ENCODE results near the gene SLC39A9.

- TF ChIP-seq CTCF (IDR thresholded peaks at IDR 0.05; ENCODE audit: low read depth, low read length), result no peak
- TF ChIP-seq POLR2A (IDR thresholded peaks at IDR 0.05; ENCODE audit: extremely low read depth, insufficient read length), result no peak
- TF ChIP-seq MYC (IDR thresholded peaks at IDR 0.05; ENCODE audit: low read depth, low read length), result no peak
These were observed 25.4 kb upstream of the SLC39A9 start for GRCh38 chr14:69373104-69373503.

All from NB4 (cell line).